ENCODE results near the gene ZEB1.

Gene ZEB1

DNA sequence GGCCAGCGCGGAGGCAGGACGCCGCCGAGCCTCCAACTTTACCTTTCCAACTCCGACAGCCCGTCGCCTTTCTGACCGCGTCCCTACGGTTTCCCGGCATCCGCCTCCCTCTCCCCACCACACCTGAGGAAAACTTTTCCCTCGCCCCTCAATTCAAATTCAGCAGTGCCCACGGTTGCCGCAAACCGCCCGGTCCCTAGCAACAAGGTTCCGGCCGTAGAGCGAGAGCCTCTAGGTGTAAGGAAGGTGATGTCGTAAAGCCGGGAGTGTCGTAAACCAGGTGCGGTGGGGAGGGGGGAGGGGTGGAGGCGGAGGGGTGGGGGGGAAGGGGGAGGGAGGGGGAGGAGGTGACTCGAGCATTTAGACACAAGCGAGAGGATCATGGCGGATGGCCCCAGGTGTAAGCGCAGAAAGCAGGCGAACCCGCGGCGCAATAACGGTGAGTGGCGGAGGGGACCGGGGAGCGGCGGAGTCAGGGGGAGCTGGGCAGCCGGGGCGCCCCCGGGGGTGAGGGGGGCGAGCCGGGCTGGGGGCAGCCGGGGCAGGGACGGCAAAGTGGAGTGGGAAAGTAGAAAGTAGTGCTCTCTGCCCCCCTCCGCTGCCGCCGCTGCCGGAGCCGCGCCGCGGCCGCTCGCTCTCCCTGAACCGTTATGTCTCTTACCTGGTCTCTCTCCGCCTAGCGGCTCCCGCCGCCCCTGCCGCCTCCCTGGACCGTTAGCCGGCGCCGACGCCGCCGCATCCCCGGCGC is at the start of gene ZEB1:
TSS of gene ZEB1 (plus strand) at position 363 of the 748 bp plus-strand sequence. CDS start at position 382, 19 bp downstream.
- DNase-seq: peak; percentile 88

DNA sequence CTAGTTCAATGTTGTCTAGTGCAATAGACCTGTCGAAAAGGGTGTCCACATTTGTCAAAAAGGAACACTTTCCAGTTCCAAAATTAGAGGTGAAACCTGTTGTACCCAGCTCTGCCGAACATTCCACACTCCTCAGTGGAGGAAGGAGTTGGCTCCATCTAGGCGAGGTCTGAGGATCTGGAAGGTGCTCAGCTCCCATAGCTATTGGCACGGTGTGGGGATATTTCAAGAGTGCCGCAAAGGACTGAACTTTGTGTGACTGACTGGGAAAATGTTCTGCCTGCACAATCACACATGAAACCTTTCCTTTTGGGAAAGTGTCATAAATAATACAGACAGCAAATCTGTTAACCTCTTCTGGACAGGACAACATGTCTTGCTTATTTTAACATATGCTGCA is 48.1 kb upstream of the ZEB1 start:
- DNase-seq: no peak

DNA sequence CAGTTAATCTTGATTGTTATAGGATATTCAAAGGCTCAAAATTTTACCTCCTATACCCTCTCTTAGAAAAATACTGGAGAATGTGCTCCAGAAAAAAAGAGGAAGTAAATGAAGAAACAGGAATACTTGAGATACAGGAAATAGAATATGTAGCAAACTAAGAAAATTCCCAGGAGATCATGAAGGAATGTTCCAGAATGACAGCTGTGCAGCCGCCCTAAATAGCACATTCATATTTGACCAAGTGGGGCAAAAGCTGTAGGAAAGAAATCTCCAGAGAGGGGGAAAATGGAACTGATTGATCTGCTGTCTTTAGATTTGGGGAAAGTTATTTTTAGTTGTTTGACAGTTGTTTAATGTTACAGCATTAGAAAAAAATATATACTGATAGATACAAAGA is 46.2 kb upstream of the ZEB1 start:
- DNase-seq: no peak

DNA sequence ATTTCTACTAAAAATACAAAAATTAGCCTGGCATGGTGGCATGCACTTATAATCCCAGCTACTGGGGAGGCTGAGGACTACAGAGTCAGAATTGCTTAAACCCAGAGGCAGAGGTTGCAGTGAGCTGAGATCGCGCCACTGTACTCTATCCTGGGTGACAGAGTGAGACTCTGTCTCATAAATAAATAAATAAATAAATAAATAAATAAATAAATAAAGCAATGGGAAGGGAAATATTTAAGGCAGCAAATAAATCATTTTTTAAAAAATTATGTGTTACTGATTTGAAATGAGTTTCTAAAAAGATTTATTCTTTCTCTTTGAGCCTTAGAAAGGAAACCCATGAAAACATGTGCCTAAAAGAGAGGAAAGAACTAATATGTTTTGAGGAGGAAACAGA is 45.2 kb upstream of the ZEB1 start:
- DNase-seq: no peak

DNA sequence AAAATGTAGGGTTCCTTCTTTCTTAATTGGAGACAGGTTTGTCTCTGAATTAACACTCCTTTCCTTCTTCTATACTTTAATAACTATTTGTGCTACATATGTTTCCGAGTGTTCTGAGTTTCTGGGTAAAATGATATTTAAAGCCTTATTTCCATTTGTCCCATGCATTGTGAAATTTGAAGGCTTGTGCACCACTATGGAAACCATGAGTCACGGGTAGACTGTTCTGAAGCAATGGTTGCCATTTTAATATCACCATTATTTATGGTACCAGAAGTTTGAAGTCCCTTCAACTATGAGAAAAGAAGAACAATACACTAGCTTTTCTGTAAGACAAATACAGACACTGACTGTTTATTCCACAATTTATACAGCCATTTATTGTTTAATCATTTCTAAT is 44.7 kb upstream of the ZEB1 start:
- no peak for DNase-seq

DNA sequence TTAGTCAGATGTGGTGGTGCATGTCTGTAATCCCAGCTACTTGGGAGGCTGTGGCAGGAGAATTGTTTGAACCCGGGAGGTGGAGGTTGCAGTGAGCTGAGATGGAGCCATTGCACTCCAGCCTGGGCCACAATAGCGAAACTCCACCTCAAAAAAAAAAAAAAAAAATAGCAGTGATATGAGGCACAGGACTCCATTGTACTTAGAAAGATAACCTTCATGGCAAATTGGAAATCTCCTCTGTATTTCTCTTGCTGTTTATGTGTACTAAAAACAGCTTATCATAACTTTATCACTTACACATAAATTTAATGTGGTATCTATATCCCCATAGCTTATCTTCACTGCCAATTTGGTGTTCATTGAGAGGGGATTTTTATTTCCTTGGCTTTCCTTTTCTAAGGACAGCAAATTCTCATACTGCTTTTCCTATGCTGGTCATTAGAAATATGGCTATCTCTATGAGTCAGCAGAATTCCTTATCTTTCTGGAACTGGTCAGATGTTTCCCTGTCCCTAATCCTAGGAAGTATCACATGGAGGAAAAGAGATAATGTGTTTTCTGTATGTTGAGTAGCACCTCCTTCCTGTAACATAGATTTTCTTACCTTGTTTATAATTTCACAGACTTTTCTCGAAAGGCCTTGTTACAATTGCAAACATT is 40.6 kb upstream of the ZEB1 start:
- DNase-seq: no peak

DNA sequence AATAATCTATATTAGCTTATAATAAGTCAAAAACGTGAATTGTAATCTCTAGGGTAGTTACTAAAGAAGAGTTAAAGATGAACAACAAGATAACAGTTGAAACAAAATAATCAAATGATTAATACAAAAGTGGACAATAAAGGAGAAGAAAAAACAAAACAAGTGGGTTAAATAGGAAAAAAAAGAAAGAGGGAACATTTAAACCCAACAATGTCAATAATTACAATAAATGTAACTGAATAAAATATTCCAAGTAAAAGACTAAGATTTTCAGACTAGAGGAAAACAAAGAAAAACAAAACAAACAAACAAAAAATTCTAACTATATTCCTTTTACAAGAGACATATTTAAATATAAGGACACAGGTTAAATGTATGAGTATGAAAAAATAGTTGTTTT is 38.0 kb upstream of the ZEB1 start:
- no peak for DNase-seq

DNA sequence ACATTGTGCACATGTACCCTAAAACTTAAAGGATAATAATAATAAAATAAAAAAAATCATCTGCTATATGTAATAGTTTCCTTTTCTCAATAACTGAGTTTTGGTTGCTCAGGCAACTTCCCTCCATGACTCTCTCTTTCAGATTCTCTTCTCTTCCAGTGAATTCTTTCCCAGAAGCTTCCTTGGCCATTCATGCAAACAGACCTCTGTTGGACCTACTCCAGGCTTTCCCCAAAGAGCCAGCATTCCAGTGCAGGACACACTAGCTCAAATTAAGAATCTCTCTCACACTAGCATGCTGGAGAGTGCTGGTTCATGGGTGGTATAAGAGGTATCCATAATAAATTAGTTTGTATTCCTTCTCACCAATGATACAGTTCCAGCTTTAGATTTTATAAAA is 31.0 kb upstream of the ZEB1 start:
- DNase-seq: no peak

DNA sequence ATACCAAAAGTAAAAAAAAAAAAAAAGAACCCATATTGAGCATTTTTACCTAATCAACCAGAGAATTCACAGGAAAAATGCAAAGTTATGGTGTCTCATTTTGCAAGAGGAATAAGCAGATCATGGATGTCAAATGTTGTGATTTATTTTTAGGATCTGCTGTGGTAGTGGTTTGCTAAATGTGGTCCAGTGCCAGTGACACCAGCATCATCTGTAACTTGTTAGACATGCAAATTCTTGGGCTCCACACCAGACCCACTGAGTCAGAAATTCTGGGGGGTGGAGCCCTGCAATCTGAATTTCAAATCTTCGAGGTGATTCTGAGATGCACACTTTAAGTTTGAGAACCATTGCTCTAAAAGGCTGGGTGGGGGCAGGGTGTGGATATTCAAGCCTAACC is 30.1 kb upstream of the ZEB1 start:
- no peak for DNase-seq

DNA sequence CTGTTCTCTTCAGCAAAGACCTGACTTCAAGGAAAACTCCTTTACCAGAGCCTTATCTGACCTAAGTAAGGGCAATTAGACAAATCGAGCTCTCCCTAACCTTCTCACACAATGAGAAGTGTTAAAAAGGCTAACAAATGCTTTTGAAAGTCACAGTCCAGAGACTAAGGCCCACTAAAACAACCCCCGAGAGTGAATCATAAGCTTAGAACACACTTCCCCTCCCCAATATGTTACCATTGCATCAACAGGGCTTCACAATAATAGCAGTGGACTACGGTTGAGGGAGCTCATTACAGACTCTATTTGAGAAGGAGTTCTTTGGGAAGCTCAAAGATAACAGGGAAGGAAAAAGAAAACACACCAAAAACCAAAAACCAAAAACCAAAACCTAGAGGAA is 28.6 kb upstream of the ZEB1 start:
- DNase-seq: no peak

DNA sequence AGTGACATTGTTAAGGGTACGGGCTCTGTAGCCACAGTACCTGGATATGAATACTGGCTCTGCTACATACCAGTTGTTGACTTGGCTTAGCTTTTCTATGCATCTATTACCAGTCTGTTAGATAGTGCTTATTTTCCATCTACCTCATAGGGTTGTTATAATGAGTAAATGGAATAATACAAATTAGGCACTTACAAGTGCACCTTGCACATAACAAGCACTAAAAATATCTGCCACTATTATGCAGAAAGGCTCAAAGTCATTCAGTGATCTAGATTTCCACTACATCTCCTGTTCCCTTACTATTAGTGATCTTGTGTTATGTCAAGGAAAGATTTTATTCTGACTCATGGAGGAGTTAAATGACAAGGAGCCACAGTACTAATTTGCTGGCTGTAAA is 27.9 kb upstream of the ZEB1 start:
- no peak for DNase-seq

DNA sequence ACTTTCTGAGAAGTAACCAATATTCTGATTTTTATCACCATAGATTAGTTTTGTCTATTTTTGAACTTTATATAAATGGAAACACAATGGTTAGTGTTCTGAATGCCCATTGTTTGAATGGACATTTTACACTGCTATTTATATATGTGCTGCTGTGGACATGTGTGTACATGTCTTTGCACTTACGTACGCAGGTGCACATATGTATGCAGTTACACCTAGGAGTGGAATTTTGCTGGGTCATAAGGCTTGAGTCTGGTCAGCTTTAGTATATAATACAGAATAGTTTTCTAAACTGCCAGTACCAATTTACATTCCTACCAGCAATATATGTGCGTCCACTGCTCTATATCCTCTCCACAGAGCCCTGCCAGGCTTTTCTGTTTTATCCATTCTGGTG is 24.5 kb upstream of the ZEB1 start:
- no peak for DNase-seq

DNA sequence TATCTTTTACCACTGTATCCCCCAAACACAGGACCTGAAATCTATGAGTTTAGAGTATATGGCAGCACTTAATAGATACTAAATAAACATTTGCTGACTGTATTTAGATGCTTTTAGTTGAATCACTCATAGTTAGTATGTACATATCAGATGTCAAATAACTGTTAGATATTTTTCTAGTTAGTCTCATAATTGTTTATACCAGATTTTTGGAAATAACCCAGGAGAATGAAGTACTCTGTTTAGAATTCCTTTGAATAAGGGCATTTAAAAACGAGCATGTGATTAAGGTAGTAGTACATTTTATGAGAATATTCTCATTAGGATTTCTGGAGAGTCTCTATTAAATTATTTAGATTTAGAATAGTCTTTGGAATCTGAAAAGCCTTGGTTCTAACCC is 22.3 kb upstream of the ZEB1 start:
- DNase-seq: no peak

DNA sequence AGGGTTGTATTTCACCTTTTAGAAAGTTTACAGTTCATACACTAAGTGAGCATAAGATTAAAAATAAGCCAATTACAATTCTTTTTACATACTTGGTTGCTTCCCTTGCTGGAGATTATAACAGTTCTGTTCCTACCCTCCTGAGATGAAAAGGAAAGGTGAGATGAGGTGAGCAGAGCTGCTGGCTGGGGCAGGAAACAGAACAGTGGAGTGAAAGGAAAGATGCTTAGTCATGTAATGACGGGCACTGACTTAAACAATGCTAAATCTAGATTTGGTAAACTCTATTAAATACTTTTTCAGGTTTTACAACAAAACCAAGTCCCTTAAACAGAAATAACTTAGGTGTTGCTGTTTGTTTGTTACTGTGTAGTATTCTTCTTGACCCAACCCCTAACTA is 19.9 kb upstream of the ZEB1 start:
- DNase-seq: no peak

DNA sequence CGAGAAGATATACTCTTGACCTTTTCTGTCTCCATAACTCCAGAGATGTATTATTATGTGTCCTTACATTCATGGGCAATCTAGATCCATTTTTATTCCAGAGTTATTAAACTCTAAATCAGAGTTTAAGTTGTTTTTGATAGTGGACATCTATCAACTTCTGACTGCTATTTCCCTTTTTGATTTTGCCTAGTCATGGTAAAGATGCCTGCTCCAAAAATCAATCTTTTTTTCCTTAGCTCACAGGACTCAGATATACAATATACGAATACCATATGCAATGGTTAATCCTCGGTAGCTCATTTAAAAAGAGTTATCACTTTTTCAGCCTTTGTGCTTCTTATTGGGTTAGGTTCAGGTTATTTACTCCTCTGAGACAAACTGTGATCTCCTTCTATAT is 15.8 kb upstream of the ZEB1 start:
- no peak for DNase-seq

DNA sequence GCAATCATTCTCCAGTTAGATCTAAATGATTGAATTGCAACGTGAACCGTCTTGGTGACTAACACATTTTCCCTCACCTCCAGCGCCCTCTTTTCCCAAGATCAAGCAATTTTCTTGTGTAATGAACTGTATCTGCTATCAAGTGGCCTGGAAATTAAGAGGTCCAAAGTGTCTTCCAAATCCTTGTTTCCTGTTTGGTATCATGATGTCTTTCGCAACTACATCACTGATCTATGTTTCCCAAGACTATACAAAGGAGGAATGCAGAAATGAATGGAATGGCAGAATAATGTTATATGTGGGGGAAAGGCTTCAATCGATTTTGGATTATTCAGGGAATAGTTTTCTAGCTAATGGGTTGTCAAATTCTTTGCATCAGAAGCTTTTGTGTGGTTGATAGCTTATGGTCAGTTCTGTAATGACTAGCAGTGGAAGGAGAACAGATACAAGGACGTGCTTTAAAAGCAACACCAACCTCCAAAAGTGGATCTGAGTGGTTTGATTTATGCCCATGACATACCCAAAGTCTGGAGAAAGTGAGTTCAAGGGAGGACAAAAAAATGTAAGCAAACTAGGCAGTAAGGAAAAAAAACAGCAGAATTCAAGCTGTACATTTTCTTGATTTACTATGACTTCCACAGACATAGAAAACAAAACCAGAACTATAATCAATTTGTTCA is 14.6 kb upstream of the ZEB1 start:
- no peak for DNase-seq

DNA sequence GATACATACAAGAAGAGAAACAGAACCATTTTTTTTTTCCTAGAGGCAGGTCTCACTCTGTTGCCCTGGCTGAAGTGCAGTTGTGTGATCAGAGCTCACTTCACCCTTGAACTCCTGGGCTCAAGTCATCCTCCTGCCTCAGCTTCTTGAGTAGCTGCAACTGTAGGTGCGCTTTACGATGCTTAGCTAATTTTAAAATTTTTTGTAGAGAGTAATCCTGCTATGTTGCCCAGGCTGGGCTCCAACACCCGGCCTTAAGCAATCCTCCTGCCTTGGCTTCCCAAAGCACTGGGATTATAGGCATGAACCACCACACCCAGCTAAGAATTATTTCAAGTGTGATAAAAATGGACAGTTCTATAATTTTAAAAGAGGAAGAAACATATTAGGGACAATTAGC is 5.6 kb upstream of the ZEB1 start:
- DNase-seq: no peak

DNA sequence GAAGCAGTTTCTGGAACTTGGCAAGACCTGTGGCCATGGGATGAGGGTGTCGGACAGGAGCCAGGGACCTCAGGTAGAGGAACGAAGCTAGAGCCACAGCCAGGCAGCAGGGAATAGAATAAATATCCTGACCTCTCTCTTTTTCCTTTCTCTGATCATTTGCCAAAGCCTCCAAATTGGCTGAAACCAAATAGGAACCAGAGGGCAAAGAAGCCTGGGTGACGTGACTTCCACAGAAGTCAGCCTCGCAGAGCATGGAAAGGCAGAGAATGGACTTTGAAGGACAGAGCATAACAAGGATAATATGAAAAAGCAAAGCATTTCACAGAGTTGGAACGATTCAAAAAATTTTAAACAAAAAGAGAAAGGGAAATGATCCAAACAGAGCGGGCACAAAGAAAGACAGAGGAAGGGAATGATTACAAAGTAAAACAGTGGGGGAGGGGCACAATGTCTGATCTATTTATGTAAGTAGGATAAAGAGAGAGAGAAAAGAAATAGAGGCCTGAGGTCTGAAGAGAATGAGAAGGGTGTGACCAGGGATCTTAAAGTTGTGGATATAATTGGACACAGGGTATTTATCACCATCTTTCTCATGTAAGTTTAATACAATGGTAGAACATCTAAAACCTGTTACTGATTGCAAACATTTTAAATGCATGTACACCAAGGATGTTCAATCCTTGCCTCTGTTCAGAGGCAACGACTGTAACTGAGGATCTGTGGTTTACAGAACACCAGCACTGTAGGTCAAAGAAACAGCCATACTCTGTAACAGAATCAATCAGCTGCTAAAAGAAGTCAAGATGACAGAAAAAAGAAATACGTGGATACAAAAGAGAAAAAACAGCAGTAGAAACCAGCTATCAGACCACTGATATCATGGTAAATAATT is 4.5 kb upstream of the ZEB1 start:
- DNase-seq: no peak

DNA sequence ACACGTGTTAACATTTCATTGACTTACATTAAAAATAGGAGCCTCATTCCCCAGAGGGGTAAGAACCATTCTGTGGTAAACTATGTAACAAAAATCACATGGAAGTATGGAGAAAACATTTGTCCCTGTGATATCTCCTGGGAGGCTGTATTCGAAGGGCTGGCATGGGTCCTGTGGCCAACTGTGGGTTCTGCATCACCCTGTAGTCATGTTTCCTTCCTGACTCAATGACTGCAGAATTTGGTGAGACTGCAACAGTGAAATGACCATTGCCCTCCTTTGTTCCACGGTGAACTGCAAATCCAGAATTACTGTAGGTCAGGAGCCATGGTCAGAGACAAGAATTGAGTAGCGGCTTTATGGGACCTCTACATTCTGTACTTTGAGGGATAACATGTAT is 3.6 kb upstream of the ZEB1 start:
- no peak for DNase-seq

DNA sequence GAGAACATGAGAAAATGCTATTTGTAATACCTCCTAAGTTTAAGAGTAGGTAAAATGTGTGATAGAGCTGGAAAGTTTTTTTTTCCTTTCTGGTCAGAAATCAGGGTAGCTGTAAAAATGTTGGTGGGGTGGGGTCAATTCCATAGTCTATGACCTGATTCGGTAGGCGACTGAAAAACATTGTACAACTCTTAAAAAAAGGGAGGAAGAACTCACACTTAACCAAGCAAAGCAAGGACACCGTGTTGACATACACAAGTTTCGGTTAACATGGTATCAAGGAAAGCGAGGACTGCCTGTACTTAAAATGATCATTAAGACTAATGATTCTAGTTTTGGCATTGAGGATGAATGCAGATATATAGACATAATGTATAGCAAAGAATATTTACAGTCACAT is 1.8 kb upstream of the ZEB1 start:
- DNase-seq: no peak

DNA sequence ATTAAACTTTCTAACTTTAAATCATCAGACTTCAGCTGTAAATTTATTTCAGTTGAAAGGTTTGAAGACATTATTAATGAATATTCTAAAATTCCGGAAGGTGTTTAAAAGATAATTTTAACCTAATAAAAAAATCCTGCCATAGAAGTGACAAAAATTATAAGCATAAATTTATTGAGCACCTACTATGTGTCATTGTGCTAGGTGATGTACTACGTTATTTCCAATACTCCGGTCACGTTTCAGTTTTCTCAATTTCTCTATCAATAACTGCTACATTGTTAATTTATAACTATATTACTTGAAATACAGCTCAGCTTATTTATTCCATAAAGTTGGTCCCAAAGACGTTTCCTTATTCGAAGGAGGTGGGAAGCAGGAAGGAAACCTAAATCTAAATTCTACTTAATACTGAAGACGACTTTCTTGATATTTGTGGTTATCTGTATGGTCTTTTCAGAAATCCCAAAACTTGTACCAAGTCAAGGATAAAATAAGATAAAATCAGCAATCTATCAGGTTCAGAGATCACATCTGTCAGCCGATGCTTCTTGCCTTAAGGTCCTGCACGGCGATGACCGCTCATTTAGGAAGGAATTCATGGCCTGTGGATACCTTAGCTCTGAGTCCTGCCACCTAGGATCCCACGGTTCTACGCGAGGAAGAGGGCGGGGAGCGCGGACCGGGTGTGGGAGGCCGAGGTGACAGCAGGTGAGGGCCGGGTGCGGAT is 1.2 kb upstream of the ZEB1 start:
- peak; percentile 76 for DNase-seq

DNA sequence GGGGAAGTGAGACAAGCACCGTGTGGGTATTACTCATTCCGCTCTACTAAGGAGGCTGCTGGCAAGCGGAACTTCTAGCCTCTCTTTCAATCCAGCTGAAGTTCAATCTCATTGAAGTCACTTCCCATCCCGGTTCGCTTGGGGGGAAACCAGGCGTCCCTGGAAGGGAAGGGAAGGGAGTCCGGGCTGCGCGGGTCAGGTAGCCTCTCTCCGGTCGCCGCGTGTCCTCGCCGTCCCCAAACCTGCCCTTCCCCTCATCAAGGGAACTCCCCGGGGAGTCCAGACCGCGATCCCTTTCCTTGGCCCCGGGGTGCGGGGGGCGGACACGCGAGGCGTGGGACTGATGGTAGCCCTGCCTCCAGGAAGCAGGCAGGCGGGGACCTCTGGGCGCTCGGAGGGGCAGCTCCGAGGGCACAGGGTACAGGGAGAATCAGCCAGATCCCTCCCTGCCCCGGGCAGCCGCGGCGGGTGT is 598 bp upstream of the ZEB1 start:
- DNase-seq: peak; percentile 57

Measured in stimulated activated CD4-positive, alpha-beta T cell treated with anti-CD3 and anti-CD28 coated beads, Interleukin-4, amount 100 ng/mL, for 1 hour (primary cell).